HG02763 (cell line): ENCODE data around the gene MRAS.
"Not testable (repeated sequence)": the region's sequence is repeated elsewhere in the genome, so short reads cannot be mapped to it uniquely, and the experiment has no call there.

Experiments
- ATAC-seq: cut with Tn5 transposase; IDR thresholded peaks from one replicate; pipeline ENCODE4 v1.9.1; 2021; ENCODE audit warnings: mild to moderate bottlenecking, moderate library complexity; ENCODE audit not compliant: unreplicated experiment

Gene MRAS

GRCh38 chr3:138442433-138442832 is 94.1 kb downstream of the MRAS start:
- no peak for ATAC-seq

GRCh38 chr3:138443091-138443490 is 94.7 kb downstream of the MRAS start:
- ATAC-seq: no peak

- no peak for ATAC-seq
Measured at GRCh38 chr3:138443521-138444503, 95.4 kb downstream of the MRAS start.

GRCh38 chr3:138445236-138445635 is 96.9 kb downstream of the MRAS start:
- no peak for ATAC-seq

- ATAC-seq: no peak
Measured at GRCh38 chr3:138445654-138446053, 97.3 kb downstream of the MRAS start.

GRCh38 chr3:138448631-138449030 is 100.3 kb downstream of the MRAS start:
- no peak for ATAC-seq

GRCh38 chr3:138449490-138449889 is 101.1 kb downstream of the MRAS start:
- no peak for ATAC-seq

GRCh38 chr3:138450181-138450580 is 101.8 kb downstream of the MRAS start:
- no peak for ATAC-seq

- no peak for ATAC-seq
Measured at GRCh38 chr3:138450704-138451424, 102.5 kb downstream of the MRAS start.

- no peak for ATAC-seq
Measured at GRCh38 chr3:138451595-138452162, 103.3 kb downstream of the MRAS start.

GRCh38 chr3:138452436-138452835 is 104.1 kb downstream of the MRAS start:
- no peak for ATAC-seq

- not testable (repeated sequence) for ATAC-seq
Measured at GRCh38 chr3:138453940-138454339, 105.6 kb downstream of the MRAS start.
